ENCODE results near the gene PSTK. TPM values are rescaled to one million over a fixed set of nuclear protein-coding genes. Genes with fewer than 3 reads are reported as not detected.

The PSTK gene
- total and polyA plus RNA-seq, 2 of the 13 experiments (the other 11 are each of a cell fraction or from before 2014, with no cell fraction given), result 8.2 to 9.3 TPM

GRCh38 chr10:122957474-122957873 lies 22.7 kb upstream of the PSTK start (continued):
- TF ChIP-seq, protein P1, sequence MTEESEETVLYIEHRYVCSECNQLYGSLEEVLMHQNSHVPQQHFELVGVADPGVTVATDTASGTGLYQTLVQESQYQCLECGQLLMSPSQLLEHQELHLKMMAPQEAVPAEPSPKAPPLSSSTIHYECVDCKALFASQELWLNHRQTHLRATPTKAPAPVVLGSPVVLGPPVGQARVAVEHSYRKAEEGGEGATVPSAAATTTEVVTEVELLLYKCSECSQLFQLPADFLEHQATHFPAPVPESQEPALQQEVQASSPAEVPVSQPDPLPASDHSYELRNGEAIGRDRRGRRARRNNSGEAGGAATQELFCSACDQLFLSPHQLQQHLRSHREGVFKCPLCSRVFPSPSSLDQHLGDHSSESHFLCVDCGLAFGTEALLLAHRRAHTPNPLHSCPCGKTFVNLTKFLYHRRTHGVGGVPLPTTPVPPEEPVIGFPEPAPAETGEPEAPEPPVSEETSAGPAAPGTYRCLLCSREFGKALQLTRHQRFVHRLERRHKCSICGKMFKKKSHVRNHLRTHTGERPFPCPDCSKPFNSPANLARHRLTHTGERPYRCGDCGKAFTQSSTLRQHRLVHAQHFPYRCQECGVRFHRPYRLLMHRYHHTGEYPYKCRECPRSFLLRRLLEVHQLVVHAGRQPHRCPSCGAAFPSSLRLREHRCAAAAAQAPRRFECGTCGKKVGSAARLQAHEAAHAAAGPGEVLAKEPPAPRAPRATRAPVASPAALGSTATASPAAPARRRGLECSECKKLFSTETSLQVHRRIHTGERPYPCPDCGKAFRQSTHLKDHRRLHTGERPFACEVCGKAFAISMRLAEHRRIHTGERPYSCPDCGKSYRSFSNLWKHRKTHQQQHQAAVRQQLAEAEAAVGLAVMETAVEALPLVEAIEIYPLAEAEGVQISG (CRISPR knock-in tag; IDR thresholded peaks at IDR 0.05), result no peak
- TF ChIP-seq FOXA1 (IDR thresholded peaks at IDR 0.05) (no peak), FOXA1 (CRISPR knock-in tag; IDR thresholded peaks at IDR 0.05) (peak; percentile 58; the same call in 1 of the 2 replicates), SOX13 (IDR thresholded peaks at IDR 0.05) (no peak), SOX13 (CRISPR knock-in tag; conservative IDR thresholded peaks at IDR 0.05 in 1 of 2, IDR thresholded peaks at IDR 0.05 in 1 of 2) (peak in 1 of 2 experiments; percentile 26; a peak in 1 of 4 replicates), RCOR2 (CRISPR knock-in tag; IDR thresholded peaks at IDR 0.05) (0 out of 2 replicates have a peak, but pooled peaks have one; percentile 34), ZFP1 (CRISPR knock-in tag; IDR thresholded peaks at IDR 0.05) (no peak), ZNF83 (CRISPR knock-in tag; IDR thresholded peaks at IDR 0.05; ENCODE audit: borderline replicate concordance) (no peak), ZNF569 (CRISPR knock-in tag; IDR thresholded peaks at IDR 0.05; ENCODE audit: borderline replicate concordance) (no peak), ZNF329 (CRISPR knock-in tag; IDR thresholded peaks at IDR 0.05; ENCODE audit: low read depth) (no peak), ZFAT (CRISPR knock-in tag; conservative IDR thresholded peaks at IDR 0.05) (no peak), POLR2A (IDR thresholded peaks at IDR 0.05; ENCODE audit: insufficient read depth in 1 of 2, low read depth in 2 of 2, low read length in 2 of 2) (no peak), NCOA2 (CRISPR knock-in tag; IDR thresholded peaks at IDR 0.05) (peak; percentile 14; the same call in 1 of the 2 replicates), CREB1 (IDR thresholded peaks at IDR 0.05) (no peak), CREB1 (CRISPR knock-in tag; IDR thresholded peaks at IDR 0.05) (no peak), ONECUT2 (CRISPR knock-in tag; IDR thresholded peaks at IDR 0.05) (no peak)
- TF ChIP-seq, protein P2, sequence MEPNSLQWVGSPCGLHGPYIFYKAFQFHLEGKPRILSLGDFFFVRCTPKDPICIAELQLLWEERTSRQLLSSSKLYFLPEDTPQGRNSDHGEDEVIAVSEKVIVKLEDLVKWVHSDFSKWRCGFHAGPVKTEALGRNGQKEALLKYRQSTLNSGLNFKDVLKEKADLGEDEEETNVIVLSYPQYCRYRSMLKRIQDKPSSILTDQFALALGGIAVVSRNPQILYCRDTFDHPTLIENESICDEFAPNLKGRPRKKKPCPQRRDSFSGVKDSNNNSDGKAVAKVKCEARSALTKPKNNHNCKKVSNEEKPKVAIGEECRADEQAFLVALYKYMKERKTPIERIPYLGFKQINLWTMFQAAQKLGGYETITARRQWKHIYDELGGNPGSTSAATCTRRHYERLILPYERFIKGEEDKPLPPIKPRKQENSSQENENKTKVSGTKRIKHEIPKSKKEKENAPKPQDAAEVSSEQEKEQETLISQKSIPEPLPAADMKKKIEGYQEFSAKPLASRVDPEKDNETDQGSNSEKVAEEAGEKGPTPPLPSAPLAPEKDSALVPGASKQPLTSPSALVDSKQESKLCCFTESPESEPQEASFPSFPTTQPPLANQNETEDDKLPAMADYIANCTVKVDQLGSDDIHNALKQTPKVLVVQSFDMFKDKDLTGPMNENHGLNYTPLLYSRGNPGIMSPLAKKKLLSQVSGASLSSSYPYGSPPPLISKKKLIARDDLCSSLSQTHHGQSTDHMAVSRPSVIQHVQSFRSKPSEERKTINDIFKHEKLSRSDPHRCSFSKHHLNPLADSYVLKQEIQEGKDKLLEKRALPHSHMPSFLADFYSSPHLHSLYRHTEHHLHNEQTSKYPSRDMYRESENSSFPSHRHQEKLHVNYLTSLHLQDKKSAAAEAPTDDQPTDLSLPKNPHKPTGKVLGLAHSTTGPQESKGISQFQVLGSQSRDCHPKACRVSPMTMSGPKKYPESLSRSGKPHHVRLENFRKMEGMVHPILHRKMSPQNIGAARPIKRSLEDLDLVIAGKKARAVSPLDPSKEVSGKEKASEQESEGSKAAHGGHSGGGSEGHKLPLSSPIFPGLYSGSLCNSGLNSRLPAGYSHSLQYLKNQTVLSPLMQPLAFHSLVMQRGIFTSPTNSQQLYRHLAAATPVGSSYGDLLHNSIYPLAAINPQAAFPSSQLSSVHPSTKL (CRISPR knock-in tag; IDR thresholded peaks at IDR 0.05), result peak; percentile 15; the same call in 1 of the 2 replicates
